DLD1 (cell line): Measurements from ENCODE around the gene CYBA.

ENCODE experiments used
- in situ Hi-C: cut with HindIII; loops from 2 replicates; pipeline ENCODE4 v1.10.0; 2017; ENCODE audit warnings: low sequenced_read_pairs

The CYBA gene

GRCh38 chr16:88631920-88632586, 18.8 kb downstream of the CYBA start:
- in situ Hi-C loops, result no loop called here

- in situ Hi-C loops, result no loop called here
Observed at GRCh38 chr16:88631384-88631783, 19.5 kb downstream of the CYBA start.

- in situ Hi-C loops, result no loop called here
Observed at GRCh38 chr16:88630941-88631340, 19.9 kb downstream of the CYBA start.

- in situ Hi-C loops, result no loop called here
Observed at GRCh38 chr16:88630433-88630832, 20.4 kb downstream of the CYBA start.

GRCh38 chr16:88629835-88630234, 21.0 kb downstream of the CYBA start:
- in situ Hi-C loops, result no loop called here

GRCh38 chr16:88628512-88628974, 22.3 kb downstream of the CYBA start:
- in situ Hi-C loops, result no loop called here

GRCh38 chr16:88627531-88628411, 23.1 kb downstream of the CYBA start:
- in situ Hi-C loops, result no loop called here

GRCh38 chr16:88626646-88627045, 24.2 kb downstream of the CYBA start:
- in situ Hi-C loops, result no loop called here

GRCh38 chr16:88624977-88625576, 25.8 kb downstream of the CYBA start:
- in situ Hi-C loops, result no loop called here

- in situ Hi-C loops, result no loop called here
Observed at GRCh38 chr16:88624481-88624880, 26.4 kb downstream of the CYBA start.

GRCh38 chr16:88623858-88624257, 27.0 kb downstream of the CYBA start:
- in situ Hi-C loops, result no loop called here

- in situ Hi-C loops, result no loop called here
Observed at GRCh38 chr16:88622866-88623265, 28.0 kb downstream of the CYBA start.

GRCh38 chr16:88622125-88622524, 28.7 kb downstream of the CYBA start:
- in situ Hi-C loops, result no loop called here

- in situ Hi-C loops, result no loop called here
Observed at GRCh38 chr16:88619859-88620815, 30.7 kb downstream of the CYBA start.

- in situ Hi-C loops, result no loop called here
Observed at GRCh38 chr16:88618956-88619667, 31.7 kb downstream of the CYBA start.

- in situ Hi-C loops, result no loop called here
Observed at GRCh38 chr16:88618182-88618955, 32.5 kb downstream of the CYBA start.

- in situ Hi-C loops, result no loop called here
Observed at GRCh38 chr16:88617268-88618031, 33.4 kb downstream of the CYBA start.

- in situ Hi-C loops, result no loop called here
Observed at GRCh38 chr16:88616736-88617135, 34.1 kb downstream of the CYBA start.
